ENCODE data around the gene HERC2.

DNA sequence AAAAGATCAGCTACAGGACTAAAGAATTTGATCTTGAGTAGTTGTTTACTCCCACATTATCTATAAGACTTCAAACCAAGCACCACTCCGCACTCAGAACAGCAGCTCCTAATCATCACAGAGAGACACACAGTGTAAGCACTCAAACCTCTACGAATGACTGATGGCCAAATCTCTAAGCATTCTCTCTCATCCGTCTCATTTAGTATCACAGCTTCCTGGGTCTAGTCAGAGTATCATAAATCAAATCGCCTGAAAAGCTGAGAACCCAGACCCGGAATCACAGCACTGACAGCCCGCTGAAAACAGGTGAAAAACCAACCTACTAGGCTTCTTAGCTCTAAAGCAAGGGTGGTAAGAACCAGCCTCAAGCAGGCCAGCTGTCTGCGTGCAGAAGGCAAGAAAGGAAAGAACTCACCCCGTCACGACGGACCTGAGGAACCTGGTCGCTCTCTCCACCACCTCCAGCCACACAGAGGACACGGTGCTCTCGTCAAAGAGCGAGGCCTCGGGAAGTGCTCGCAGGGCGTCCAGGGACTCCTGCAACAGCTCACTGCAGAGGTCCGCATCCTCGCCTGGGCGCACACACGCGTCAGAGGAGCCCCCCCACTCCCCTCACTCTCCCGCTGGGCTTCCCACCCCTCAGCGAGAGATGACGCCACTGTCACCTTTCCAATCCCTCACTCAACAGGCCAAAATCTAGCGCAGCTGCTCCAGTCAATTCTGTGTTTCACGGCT is 47.9 kb downstream of the HERC2 start:
- TF ChIP-seq, protein P1, sequence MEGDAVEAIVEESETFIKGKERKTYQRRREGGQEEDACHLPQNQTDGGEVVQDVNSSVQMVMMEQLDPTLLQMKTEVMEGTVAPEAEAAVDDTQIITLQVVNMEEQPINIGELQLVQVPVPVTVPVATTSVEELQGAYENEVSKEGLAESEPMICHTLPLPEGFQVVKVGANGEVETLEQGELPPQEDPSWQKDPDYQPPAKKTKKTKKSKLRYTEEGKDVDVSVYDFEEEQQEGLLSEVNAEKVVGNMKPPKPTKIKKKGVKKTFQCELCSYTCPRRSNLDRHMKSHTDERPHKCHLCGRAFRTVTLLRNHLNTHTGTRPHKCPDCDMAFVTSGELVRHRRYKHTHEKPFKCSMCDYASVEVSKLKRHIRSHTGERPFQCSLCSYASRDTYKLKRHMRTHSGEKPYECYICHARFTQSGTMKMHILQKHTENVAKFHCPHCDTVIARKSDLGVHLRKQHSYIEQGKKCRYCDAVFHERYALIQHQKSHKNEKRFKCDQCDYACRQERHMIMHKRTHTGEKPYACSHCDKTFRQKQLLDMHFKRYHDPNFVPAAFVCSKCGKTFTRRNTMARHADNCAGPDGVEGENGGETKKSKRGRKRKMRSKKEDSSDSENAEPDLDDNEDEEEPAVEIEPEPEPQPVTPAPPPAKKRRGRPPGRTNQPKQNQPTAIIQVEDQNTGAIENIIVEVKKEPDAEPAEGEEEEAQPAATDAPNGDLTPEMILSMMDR (IDR thresholded peaks at IDR 0.05 in 8 of 11, conservative IDR thresholded peaks at IDR 0.05 in 3 of 11) = no peak
- TF ChIP-seq POLR2A (IDR thresholded peaks at IDR 0.05) (no peak), POLR2AphosphoS5 (IDR thresholded peaks at IDR 0.05) (no peak)

Measured in spleen (tissue), 7 donors.